Smooth muscle cell (in vitro differentiated cells): ENCODE measurements around the gene LCE1C. TPM values are rescaled to one million over a fixed set of nuclear protein-coding genes. Genes with fewer than 3 reads are reported as not detected.

ENCODE experiments used
- DNase-seq: peaks from one replicate; lab custom pipeline; 2025; ENCODE audit not compliant: unreplicated experiment; lab: John Stamatoyannopoulos, UW
- H2AFZ ChIP-seq: fragments of 200-600 bp; sonication (generic); 2 replicates; pipeline ENCODE4 v1.6.0; 2016; ENCODE audit warnings: antibody characterized with exemption, low read depth, mild to moderate bottlenecking
- H3F3A ChIP-seq: fragments of 200-600 bp; sonication (generic); 2 replicates; pipeline ENCODE4 v1.6.0; 2017; ENCODE audit warnings: antibody characterized with exemption, low read depth
- H3K27ac ChIP-seq: fragments of 200-600 bp; sonication (generic); 2 replicates; pipeline ENCODE4 v1.5.1; 2016; ENCODE audit warnings: low read depth, mild to moderate bottlenecking
- H3K27me3 ChIP-seq: fragments of 200-600 bp; sonication (generic); 2 replicates; pipeline ENCODE4 v1.6.1; 2016; ENCODE audit warnings: low read depth, mild to moderate bottlenecking
- H3K36me3 ChIP-seq: fragments of 200-600 bp; sonication (generic); 2 replicates; pipeline ENCODE4 v1.5.1; 2016; ENCODE audit warnings: low read depth
- H3K4me1 ChIP-seq: fragments of 200-600 bp; sonication (generic); 2 replicates; pipeline ENCODE4 v1.5.1; 2016; ENCODE audit warnings: low read depth
- H3K4me2 ChIP-seq: fragments of 200-600 bp; sonication (generic); 2 replicates; pipeline ENCODE4 v1.6.0; 2016; ENCODE audit warnings: mild to moderate bottlenecking
- H3K4me3 ChIP-seq: fragments of 200-600 bp; sonication (generic); 2 replicates; pipeline ENCODE4 v1.5.1; 2016; ENCODE audit warnings: mild to moderate bottlenecking
- H3K79me2 ChIP-seq: fragments of 200-600 bp; sonication (generic); 2 replicates; pipeline ENCODE4 v1.6.0; 2016; ENCODE audit warnings: low read depth, mild to moderate bottlenecking
- H3K9ac ChIP-seq: fragments of 200-600 bp; sonication (generic); 2 replicates; pipeline ENCODE4 v1.6.0; 2016; ENCODE audit warnings: low read depth
- H3K9me3 ChIP-seq: fragments of 200-600 bp; sonication (generic); replicated peaks from 2 replicates; pipeline ENCODE4 v1.5.1; 2016; ENCODE audit warnings: low read depth
- H4K20me1 ChIP-seq: fragments of 200-600 bp; sonication (generic); 2 replicates; pipeline ENCODE4 v1.6.0; 2016; ENCODE audit warnings: low read depth
- CTCF ChIP-seq: fragments of 200-600 bp; sonication (generic); IDR thresholded peaks from 2 replicates; pipeline ENCODE4 v1.5.1; 2017; ENCODE audit warnings: borderline replicate concordance, mild to moderate bottlenecking, antibody characterized with exemption; ENCODE audit not compliant: insufficient read depth, poor library complexity, severe bottlenecking
- WGBS: methylation state at CpG from one replicate; pipeline ENCODE4 v1.1.7; 2016; ENCODE audit warnings: low lambda C conversion rate; 5-methylcytosine and 5-hydroxymethylcytosine counted together
- polyA plus RNA-seq: library from polyadenylated mRNA; unstranded; fragments of >200 nt; fragmentation: Nextera tagmentation; extraction: Ambion mirVana; gene quantifications from 2 replicates; pipeline ENCODE4 v1.2.1, GENCODE V29; 2016
- total RNA-seq: library from RNA; depleted of rRNA; stranded (reverse); fragments of >200 nt; gene quantifications from 2 replicates; pipeline ENCODE4 v1.2.3, GENCODE V29; 2014

Gene LCE1C
- total RNA-seq, result not detected in 2 replicates
- polyA plus RNA-seq, result not detected in 2 replicates

GRCh38 chr1:152806576-152806975 lies at the start of gene LCE1C:
Gene LCE1C (minus strand): TSS chr1:152806651. CDS start chr1:152805478, 1,173 bp downstream.
- Histone ChIP-seq H3K36me3 (no peaks in the 10 kb centered on the region), H3K79me2 (no peaks in the 10 kb centered on the region), H3K4me1 (no peaks in the 10 kb centered on the region), H3F3A (no peaks in the 10 kb centered on the region), H3K9ac (no peak within 1 kb of the TSS), H3K4me3 (no peak within 1 kb of the TSS), H3K27ac (no peak within 1 kb of the TSS), H4K20me1 (no peaks in the 10 kb centered on the region), H3K9me3 (no peaks in the 10 kb centered on the region), H2AFZ (no peak within 1 kb of the TSS), H3K4me2 (no peak within 1 kb of the TSS), H3K27me3 (no peaks in the 10 kb centered on the region)
- DNase-seq, result no peak
- WGBS, result 44% methylated on average over 3 of the region's 3 CpGs
- TF ChIP-seq CTCF, result no peak

- Histone ChIP-seq H3K9ac (no peak overlapping the region), H3K27ac (no peak overlapping the region), H3K4me2 (no peak overlapping the region), H3K27me3 (no peaks in the 10 kb centered on the region), H3K79me2 (no peaks in the 10 kb centered on the region), H3K36me3 (no peaks in the 10 kb centered on the region), H3K4me1 (no peaks in the 10 kb centered on the region), H3F3A (no peaks in the 10 kb centered on the region), H3K9me3 (peaks cover 7% of the 10 kb centered on the region), H3K4me3 (no peak overlapping the region), H4K20me1 (no peaks in the 10 kb centered on the region), H2AFZ (no peak overlapping the region)
- TF ChIP-seq CTCF, result no peak
- DNase-seq, result no peak
- WGBS, result 26% methylated on average over 2 of the region's 2 CpGs
Observed at GRCh38 chr1:152855661-152856060, 49.2 kb upstream of the LCE1C start.

GRCh38 chr1:152842556-152842955 lies 36.1 kb upstream of the LCE1C start, which contains the start of gene LCE6A:
Gene LCE6A (plus strand): TSS chr1:152842856. CDS start chr1:152843521, 665 bp downstream.
- Histone ChIP-seq H2AFZ (no peak within 1 kb of the TSS), H3K36me3 (no peaks in the 10 kb centered on the region), H3K4me2 (no peak within 1 kb of the TSS), H3K27ac (no peak within 1 kb of the TSS), H3K9ac (no peak within 1 kb of the TSS), H3K4me3 (no peak within 1 kb of the TSS), H4K20me1 (no peaks in the 10 kb centered on the region), H3K9me3 (peaks cover 4% of the 10 kb centered on the region), H3K27me3 (no peaks in the 10 kb centered on the region), H3K79me2 (no peaks in the 10 kb centered on the region), H3K4me1 (no peaks in the 10 kb centered on the region), H3F3A (no peaks in the 10 kb centered on the region)
- WGBS, result 73% methylated on average over 3 of the region's 3 CpGs
- TF ChIP-seq CTCF, result no peak
- no peak for DNase-seq

GRCh38 chr1:152836870-152837269 lies 30.4 kb upstream of the LCE1C start:
- Histone ChIP-seq H2AFZ (no peak overlapping the region), H3F3A (no peaks in the 10 kb centered on the region), H3K4me1 (no peaks in the 10 kb centered on the region), H3K4me3 (no peak overlapping the region), H3K27me3 (no peaks in the 10 kb centered on the region), H3K9me3 (no peaks in the 10 kb centered on the region), H3K9ac (no peak overlapping the region), H4K20me1 (no peaks in the 10 kb centered on the region), H3K4me2 (no peak overlapping the region), H3K27ac (no peak overlapping the region), H3K36me3 (no peaks in the 10 kb centered on the region), H3K79me2 (no peaks in the 10 kb centered on the region)
- WGBS, result 31% methylated on average over 2 of the region's 2 CpGs
- TF ChIP-seq CTCF, result no peak
- DNase-seq, result no peak
